IMR-90 (cell line): ENCODE results near the gene KCNK17. TPM values are rescaled to one million over a fixed set of nuclear protein-coding genes. Genes with fewer than 3 reads are reported as not detected.

ENCODE experiments used
- ATAC-seq: fragments of 200-7000 bp; cut with Tn5 transposase; 2 replicates; pipeline ENCODE4 v1.9.1; 2020; ENCODE audit warnings: low read depth, mild to moderate bottlenecking, moderate library complexity
- BruUV-seq: library from RNA; stranded (reverse); fragments of 400-500 nt; replicated peaks from 2 replicates; lab custom pipeline; 2021; lab: Mats Ljungman, UMichigan
- CTCF ChIA-PET: fragments of 300-600 bp; formaldehyde crosslinking; extraction: SDS; loops from one replicate; lab custom pipeline; 2021; ENCODE audit warnings: antibody characterized with exemption; lab: Yijun Ruan, JAX
- POLR2A ChIA-PET: fragments of 300-600 bp; sonication (Branson Sonifier 250); formaldehyde crosslinking; loops from one replicate; lab custom pipeline; 2022; ENCODE audit warnings: antibody characterized with exemption; ENCODE audit not compliant: unreplicated experiment; lab: Charles Lee
- DNase-seq: peaks from one replicate; pipeline ENCODE4 v3.0.0; 2013
- H2AFZ ChIP-seq: replicated peaks from 2 replicates; pipeline ENCODE3; 2013; ENCODE audit warnings: low read length, mild to moderate bottlenecking; ENCODE audit not compliant: poor library complexity
- H2AK5ac ChIP-seq: 2 replicates; pipeline ENCODE4 v1.6.1; 2013; ENCODE audit warnings: low read depth, low read length, inconsistent platforms
- H2AK9ac ChIP-seq: replicated peaks from 2 replicates; pipeline ENCODE3; 2013; ENCODE audit warnings: mild to moderate bottlenecking, low read depth, low read length, moderate library complexity; ENCODE audit not compliant: poor library complexity
- H2BK120ac ChIP-seq: 2 replicates; pipeline ENCODE4 v1.6.1; 2013; ENCODE audit warnings: low read depth, low read length, inconsistent platforms
- H2BK15ac ChIP-seq: 3 replicates; pipeline ENCODE4 v1.6.1; 2013; ENCODE audit warnings: low read depth, low read length, inconsistent platforms
- H2BK20ac ChIP-seq: 2 replicates; pipeline ENCODE4 v1.6.1; 2013; ENCODE audit warnings: low read depth, mild to moderate bottlenecking, inconsistent platforms, low read length, moderate library complexity
- H2BK5ac ChIP-seq: 2 replicates; pipeline ENCODE4 v1.6.1; 2013; ENCODE audit warnings: mild to moderate bottlenecking, low read depth, low read length, inconsistent platforms; ENCODE audit not compliant: poor library complexity, severe bottlenecking
- H3K14ac ChIP-seq: replicated peaks from 2 replicates; pipeline ENCODE4 v1.6.1; 2013; ENCODE audit warnings: low read depth, low read length, inconsistent platforms
- H3K18ac ChIP-seq: 2 replicates; pipeline ENCODE4 v1.6.1; 2013; ENCODE audit warnings: low read depth, low read length, control low read depth
- H3K23ac ChIP-seq: 2 replicates; pipeline ENCODE4 v1.6.1; 2013; ENCODE audit warnings: low read depth, low read length, inconsistent platforms
- H3K27ac ChIP-seq: 2 replicates; pipeline ENCODE4 v1.5.1; 2013; ENCODE audit warnings: mild to moderate bottlenecking, control low read depth, low read length; ENCODE audit not compliant: insufficient read depth
- H3K27me3 ChIP-seq: 2 replicates; pipeline ENCODE4 v1.6.1; 2013; ENCODE audit warnings: low read length; ENCODE audit not compliant: control insufficient read depth, insufficient read depth
- H3K36me3 ChIP-seq: 2 replicates; pipeline ENCODE4 v1.6.1; 2013; ENCODE audit warnings: low read length, mixed read lengths; ENCODE audit not compliant: control insufficient read depth, insufficient read depth
- H3K4ac ChIP-seq: 2 replicates; pipeline ENCODE4 v1.6.1; 2013; ENCODE audit warnings: low read depth, low read length, inconsistent platforms
- H3K4me1 ChIP-seq: 2 replicates; pipeline ENCODE4 v1.6.1; 2013; ENCODE audit warnings: low read length, mixed read lengths; ENCODE audit not compliant: control insufficient read depth, insufficient read depth
- H3K4me2 ChIP-seq: 2 replicates; pipeline ENCODE4 v1.6.1; 2013; ENCODE audit warnings: low read depth, mild to moderate bottlenecking, control low read depth, low read length, moderate library complexity
- H3K4me3 ChIP-seq: 2 replicates; pipeline ENCODE4 v1.5.1; 2013; ENCODE audit warnings: low read depth, mild to moderate bottlenecking, control low read depth, low read length, moderate library complexity; ENCODE audit not compliant: insufficient read depth
- H3K56ac ChIP-seq: 2 replicates; pipeline ENCODE4 v1.6.1; 2013; ENCODE audit warnings: low read length, inconsistent platforms; ENCODE audit not compliant: insufficient read depth; ENCODE audit errors: extremely low read depth
- H3K79me1 ChIP-seq, 2 experiments: 2 replicates each; pipeline ENCODE4 v1.6.1; 2013; ENCODE audit warnings: low read length in 2 of 2, inconsistent platforms in 1 of 2, low read depth in 1 of 2
- H3K9ac ChIP-seq: 2 replicates; pipeline ENCODE4 v1.6.1; 2013; ENCODE audit warnings: low read depth, low read length, control low read depth
- H3K9me1 ChIP-seq: 2 replicates; pipeline ENCODE4 v1.6.1; 2013; ENCODE audit warnings: low read length, inconsistent platforms; ENCODE audit not compliant: insufficient read depth
- H3K9me3 ChIP-seq: 2 replicates; pipeline ENCODE4 v1.6.1; 2013; ENCODE audit warnings: low read length; ENCODE audit not compliant: control insufficient read depth, insufficient read depth
- H4K20me1 ChIP-seq: 2 replicates; pipeline ENCODE4 v1.6.1; 2013; ENCODE audit warnings: low read length, inconsistent platforms; ENCODE audit not compliant: insufficient read depth
- H4K5ac ChIP-seq: 2 replicates; pipeline ENCODE4 v1.6.1; 2013; ENCODE audit warnings: mild to moderate bottlenecking, low read depth, low read length, control low read depth
- H4K8ac ChIP-seq, 2 experiments: 2 replicates each; pipeline ENCODE4 v1.6.1; 2013; ENCODE audit warnings: low read depth in 2 of 2, low read length in 2 of 2, control low read depth in 1 of 2, inconsistent platforms in 1 of 2
- H4K91ac ChIP-seq: 2 replicates; pipeline ENCODE4 v1.6.1; 2013; ENCODE audit warnings: low read depth, low read length, inconsistent platforms; ENCODE audit not compliant: insufficient read depth
- BHLHE40 ChIP-seq: fragments of 150-350 bp; IDR thresholded peaks from 2 replicates; pipeline ENCODE4 v1.6.1; 2016; ENCODE audit warnings: mild to moderate bottlenecking, low read depth, low read length
- CEBPB ChIP-seq: IDR thresholded peaks from 2 replicates; pipeline ENCODE4 v1.6.1; 2012; ENCODE audit warnings: low read depth, low read length, improper control_type of control experiment
- CTCF ChIP-seq: conservative IDR thresholded peaks from 2 replicates; pipeline ENCODE4 v1.5.1; 2012; ENCODE audit warnings: mild to moderate bottlenecking, low read depth, low read length, improper control_type of control experiment
- ELK1 ChIP-seq: fragments of 150-350 bp; IDR thresholded peaks from 2 replicates; pipeline ENCODE4 v1.6.1; 2016; ENCODE audit warnings: low read depth, mild to moderate bottlenecking, low read length, moderate library complexity, borderline replicate concordance
- FOS ChIP-seq: fragments of 150-350 bp; IDR thresholded peaks from 2 replicates; pipeline ENCODE4 v1.6.1; 2016; ENCODE audit warnings: low read depth, low read length
- MAFK ChIP-seq: IDR thresholded peaks from 2 replicates; pipeline ENCODE4 v1.6.1; 2012; ENCODE audit warnings: low read depth, low read length, improper control_type of control experiment
- MAZ ChIP-seq: IDR thresholded peaks from 2 replicates; pipeline ENCODE4 v1.6.1; 2012; ENCODE audit warnings: low read depth, mild to moderate bottlenecking, low read length, improper control_type of control experiment, moderate library complexity, borderline replicate concordance
- MXI1 ChIP-seq: IDR thresholded peaks from 2 replicates; pipeline ENCODE4 v1.6.1; 2012; ENCODE audit warnings: low read depth, mild to moderate bottlenecking, low read length, moderate library complexity, borderline replicate concordance
- NFE2L2 ChIP-seq: fragments of 150-350 bp; IDR thresholded peaks from 2 replicates; pipeline ENCODE4 v1.6.1; 2016; ENCODE audit warnings: low read depth, mild to moderate bottlenecking, low read length
- POLR2A ChIP-seq: IDR thresholded peaks from 2 replicates; pipeline ENCODE4 v1.6.1; 2012; ENCODE audit warnings: mild to moderate bottlenecking, low read depth, low read length
- RAD21 ChIP-seq: IDR thresholded peaks from 2 replicates; pipeline ENCODE4 v1.6.1; 2012; ENCODE audit warnings: low read length, improper control_type of control experiment
- RCOR1 ChIP-seq: IDR thresholded peaks from 2 replicates; pipeline ENCODE4 v1.6.1; 2012; ENCODE audit warnings: mild to moderate bottlenecking, low read length, improper control_type of control experiment; ENCODE audit not compliant: insufficient replicate concordance
- RFX5 ChIP-seq: IDR thresholded peaks from 2 replicates; pipeline ENCODE4 v1.8.0; 2012; ENCODE audit warnings: low read depth, mild to moderate bottlenecking, low read length, moderate library complexity
- SMC3 ChIP-seq: fragments of 150-350 bp; IDR thresholded peaks from 2 replicates; pipeline ENCODE4 v1.6.1; 2016; ENCODE audit warnings: low read depth, mild to moderate bottlenecking, antibody characterized with exemption, low read length, moderate library complexity
- USF2 ChIP-seq: fragments of 150-350 bp; IDR thresholded peaks from 2 replicates; pipeline ENCODE4 v1.6.1; 2017; ENCODE audit warnings: mild to moderate bottlenecking, antibody characterized with exemption, low read length, low read depth
- WGBS, 2 experiments: methylation state at CpG; one replicate each; pipeline versions ENCODE4 v1.1.5 to v1.1.7; 2013; ENCODE audit warnings: missing lambda C conversion rate in 2 of 2; ENCODE audit not compliant: insufficient read length in 1 of 2; ENCODE audit errors: extremely low coverage in 2 of 2; 5-methylcytosine and 5-hydroxymethylcytosine counted together
- dilution Hi-C: fragments of 300-500 bp; cut with HindIII; formaldehyde crosslinking; loops from one replicate; pipeline ENCODE4 v1.14.3; 2018; ENCODE audit warnings: low sequenced_read_pairs; ENCODE audit not compliant: unreplicated experiment
- in situ Hi-C: fragments of 300-500 bp; cut with MboI; formaldehyde crosslinking; loops from 3 replicates; pipeline ENCODE4 v1.14.3; 2019; ENCODE audit warnings: low sequenced_read_pairs, inconsistent platforms, mixed read lengths
- intact Hi-C: fragments of 100-400 bp; cut with micrococcal nuclease; formaldehyde crosslinking; loops from 2 replicates; pipeline ENCODE4 v1.10.0; 2022
- polyA plus RNA-seq, 3 experiments: library from polyadenylated mRNA; depleted of rRNA; stranded (reverse); fragments of >200 nt; gene quantifications; 2 replicates each; pipeline ENCODE4 v1.2.3, GENCODE V29; 2012; ENCODE audit warnings: low replicate concordance in 1 of 3
- total RNA-seq: library from RNA; depleted of rRNA; stranded (reverse); fragments of >200 nt; gene quantifications from 2 replicates; pipeline ENCODE4 v1.2.3, GENCODE V29; 2012

Gene KCNK17
- total and polyA plus RNA-seq, 2 of the 4 experiments (the other 2 are of a cell fraction), result not detected

GRCh38 chr6:39348740-39349139 lies 34.5 kb upstream of the KCNK17 start:
- Histone ChIP-seq H3K79me1 (no peaks in the 10 kb centered on the region), H3K18ac (no peak overlapping the region), H3K4me2 (no peak overlapping the region), H3K9me1 (no peaks in the 10 kb centered on the region), H2AFZ (no peak overlapping the region), H3K27ac (no peak overlapping the region), H2BK120ac (no peak overlapping the region), H4K91ac (no peak overlapping the region), H4K20me1 (no peaks in the 10 kb centered on the region), H3K4me1 (no peaks in the 10 kb centered on the region), H2AK9ac (no peak overlapping the region), H2BK20ac (no peak overlapping the region), H3K4ac (no peak overlapping the region), H3K9me3 (no peaks in the 10 kb centered on the region), H3K56ac (no peak overlapping the region), H2AK5ac (no peak overlapping the region), H4K8ac (no peak overlapping the region), H3K14ac (no peak overlapping the region), H4K5ac (no peak overlapping the region), H2BK15ac (no peak overlapping the region), H3K27me3 (no peaks in the 10 kb centered on the region; the same call in 1 of the 2 replicates), H3K4me3 (no peak overlapping the region), H2BK5ac (no peak overlapping the region), H3K36me3 (no peaks in the 10 kb centered on the region), H3K23ac (no peak overlapping the region), H3K9ac (no peak overlapping the region)
- dilution Hi-C loops, result no loop called here
- ChIA-PET POLR2A (no interaction called here), CTCF (no interaction called here)
- no peak for TF ChIP-seq MXI1
- TF ChIP-seq MAFK, result no peak
- TF ChIP-seq RAD21, result no peak
- no peak for TF ChIP-seq ELK1
- TF ChIP-seq CEBPB, result no peak
- no peak for TF ChIP-seq NFE2L2
- no peak for TF ChIP-seq RFX5
- no peak for TF ChIP-seq MAZ
- no peak for TF ChIP-seq FOS
- TF ChIP-seq POLR2A, result no peak
- TF ChIP-seq USF2, result no peak
- no peak for TF ChIP-seq SMC3
- no peak for TF ChIP-seq CTCF
- no peak for TF ChIP-seq RCOR1
- TF ChIP-seq BHLHE40, result no peak
- intact Hi-C loops, result loop anchor here (10.0 kb wide), 2 partner anchors 1676 to 1716 kb away; no protein-coding TSS in a partner anchor
- in situ Hi-C loops, result loop anchor here (10.0 kb wide), 1 partner anchor 966 kb away; no protein-coding TSS in a partner anchor
- ATAC-seq (no peak), DNase-seq (no peak)
- 90% methylated on average over 2 of the region's 15 CpGs; no CpG with 5 or more reads in 1 of the 2 experiments for WGBS, 2 experiments
- BruUV-seq, result no TSS peak
